ENCODE data around the gene C11orf58. TPM values are rescaled to one million over a fixed set of nuclear protein-coding genes. Genes with fewer than 3 reads are reported as not detected.

C11orf58 gene
- total and polyA plus RNA-seq, 2 experiments from 2014 or later: 164 to 280 TPM

- Histone ChIP-seq H3F3A (replicated peaks; ENCODE audit: low read depth) (no peaks in the 10 kb centered on the region), H3K4me1 (ENCODE audit: insufficient read depth) (no peaks in the 10 kb centered on the region), H3K79me2 (replicated peaks; ENCODE audit: insufficient read depth) (no peaks in the 10 kb centered on the region), H3K36me3 (ENCODE audit: insufficient read depth) (peaks cover 13% of the 10 kb centered on the region; the same call in 1 of the 2 replicates), H2AFZ (no peak overlapping the region), H3K27ac (ENCODE audit: low read depth) (no peak overlapping the region), H3K9me2 (ENCODE audit: insufficient read depth) (no peaks in the 10 kb centered on the region), H4K20me1 (replicated peaks; ENCODE audit: insufficient read depth) (no peaks in the 10 kb centered on the region; the same call in 1 of the 2 replicates), H3K27me3 (ENCODE audit: insufficient read depth) (no peaks in the 10 kb centered on the region), H3K4me2 (no peak overlapping the region), H3K4me3 (no peak overlapping the region)
- DNase-seq (ENCODE audit: low spot score) (no peak), ATAC-seq (no peak)
- Mint-ChIP-seq H3K27me3 (ENCODE audit: insufficient read depth, low read depth, poor library complexity) (peaks cover 3% of the 10 kb centered on the region), H3K27ac (no peak overlapping the region), H3K4me1 (no peaks in the 10 kb centered on the region), H3K9me3 (no peaks in the 10 kb centered on the region), H3K4me3 (no peak overlapping the region), H3K36me3 (ENCODE audit: low read depth) (peaks cover 32% of the 10 kb centered on the region)
- TF ChIP-seq EZH2phosphoT487 (IDR thresholded peaks at IDR 0.05; ENCODE audit: unreplicated experiment) (no peak), ZNF114 (CRISPR knock-in tag; IDR thresholded peaks at IDR 0.05) (no peak), ZNF462 (CRISPR knock-in tag; IDR thresholded peaks at IDR 0.05) (no peak), STAT1 (IDR thresholded peaks at IDR 0.05; ENCODE audit: unreplicated experiment) (no peak), ETS1 (IDR thresholded peaks at IDR 0.05) (no peak), JUNB (IDR thresholded peaks at IDR 0.05; ENCODE audit: unreplicated experiment) (no peak), NANOG (IDR thresholded peaks at IDR 0.05; ENCODE audit: borderline replicate concordance) (no peak), CREB1 (CRISPR knock-in tag; IDR thresholded peaks at IDR 0.05; ENCODE audit: low read depth) (no peak), EZH2 (IDR thresholded peaks at IDR 0.05; ENCODE audit: low read depth, unreplicated experiment) (no peak), REST (IDR thresholded peaks at IDR 0.05; ENCODE audit: unreplicated experiment) (no peak), CTCF (conservative IDR thresholded peaks at IDR 0.05; ENCODE audit: low read depth in 2 of 2) (no peak), ZNF331 (CRISPR knock-in tag; IDR thresholded peaks at IDR 0.05; ENCODE audit: low read depth) (no peak)
These were observed 21.5 kb downstream of the C11orf58 start for GRCh38 chr11:16759857-16760508.

Measured in GM23338 (cell line).